Esophagus muscularis mucosa (tissue), 3 donors: ENCODE measurements around the gene TNK1.

Experiments used
- POLR2A ChIP-seq: fragments of 450-650 bp; IDR thresholded peaks from one replicate; pipeline ENCODE4 v1.6.1; 2017; ENCODE audit warnings: antibody characterized with exemption, moderate library complexity, mild to moderate bottlenecking, low read depth
- TF ChIP-seq, protein P1 (sequence below), 3 experiments: fragments of 200-600 bp in 2 of 3; fragments of 450-650 bp in 1 of 3; sonication (generic) in 2 of 3; IDR thresholded peaks; one replicate each; pipeline ENCODE4 v1.5.1; 2017 to 2019; ENCODE audit warnings: antibody characterized with exemption in 3 of 3, mild to moderate bottlenecking in 2 of 3, moderate library complexity in 1 of 3

DNA sequence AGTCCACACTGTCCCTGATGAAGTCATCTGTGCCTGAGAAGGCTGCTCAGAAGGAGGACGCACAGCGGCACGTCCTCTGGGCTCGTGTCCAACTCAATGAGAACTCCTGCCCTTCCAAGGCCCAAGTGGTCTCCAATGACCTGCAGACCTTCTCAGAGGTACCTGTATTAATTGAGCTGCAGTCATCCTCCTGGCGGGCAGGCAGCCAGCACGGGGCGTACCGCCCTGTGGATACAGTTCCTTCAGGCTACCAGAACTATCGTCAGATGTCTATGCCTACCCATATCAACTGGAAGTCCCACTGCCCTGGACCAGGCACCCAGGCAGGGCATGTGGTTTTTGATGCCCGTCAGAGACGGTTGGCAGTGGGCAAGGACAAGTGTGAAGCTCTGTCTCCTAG is 51.4 kb downstream of the TNK1 start:
- TF ChIP-seq, protein P1, sequence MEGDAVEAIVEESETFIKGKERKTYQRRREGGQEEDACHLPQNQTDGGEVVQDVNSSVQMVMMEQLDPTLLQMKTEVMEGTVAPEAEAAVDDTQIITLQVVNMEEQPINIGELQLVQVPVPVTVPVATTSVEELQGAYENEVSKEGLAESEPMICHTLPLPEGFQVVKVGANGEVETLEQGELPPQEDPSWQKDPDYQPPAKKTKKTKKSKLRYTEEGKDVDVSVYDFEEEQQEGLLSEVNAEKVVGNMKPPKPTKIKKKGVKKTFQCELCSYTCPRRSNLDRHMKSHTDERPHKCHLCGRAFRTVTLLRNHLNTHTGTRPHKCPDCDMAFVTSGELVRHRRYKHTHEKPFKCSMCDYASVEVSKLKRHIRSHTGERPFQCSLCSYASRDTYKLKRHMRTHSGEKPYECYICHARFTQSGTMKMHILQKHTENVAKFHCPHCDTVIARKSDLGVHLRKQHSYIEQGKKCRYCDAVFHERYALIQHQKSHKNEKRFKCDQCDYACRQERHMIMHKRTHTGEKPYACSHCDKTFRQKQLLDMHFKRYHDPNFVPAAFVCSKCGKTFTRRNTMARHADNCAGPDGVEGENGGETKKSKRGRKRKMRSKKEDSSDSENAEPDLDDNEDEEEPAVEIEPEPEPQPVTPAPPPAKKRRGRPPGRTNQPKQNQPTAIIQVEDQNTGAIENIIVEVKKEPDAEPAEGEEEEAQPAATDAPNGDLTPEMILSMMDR (IDR thresholded peaks at IDR 0.05) = no peak
- TF ChIP-seq POLR2A = no peak
